ENCODE measurements around the gene GNAQ.

DNA sequence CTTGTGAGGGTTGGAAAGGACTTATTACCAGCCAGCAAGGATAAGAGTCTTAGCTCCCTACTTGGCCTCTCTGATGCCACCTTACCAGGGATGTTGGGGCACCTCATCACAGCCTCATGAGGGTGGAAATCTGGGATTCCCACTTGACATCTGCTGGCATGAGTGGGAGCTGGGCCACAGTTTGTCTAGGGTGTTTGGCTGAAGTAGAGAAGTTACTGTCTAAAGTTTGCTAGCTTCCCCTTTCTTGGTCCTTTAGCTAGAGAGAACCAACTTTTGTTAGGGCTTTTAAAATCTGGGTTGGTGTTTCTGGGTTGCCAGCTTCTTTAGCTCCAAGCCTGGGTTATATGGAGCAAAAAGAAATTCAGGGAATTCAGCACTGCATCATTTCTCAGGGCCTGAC is 326.0 kb downstream of the GNAQ start:
- TF ChIP-seq, protein P1, sequence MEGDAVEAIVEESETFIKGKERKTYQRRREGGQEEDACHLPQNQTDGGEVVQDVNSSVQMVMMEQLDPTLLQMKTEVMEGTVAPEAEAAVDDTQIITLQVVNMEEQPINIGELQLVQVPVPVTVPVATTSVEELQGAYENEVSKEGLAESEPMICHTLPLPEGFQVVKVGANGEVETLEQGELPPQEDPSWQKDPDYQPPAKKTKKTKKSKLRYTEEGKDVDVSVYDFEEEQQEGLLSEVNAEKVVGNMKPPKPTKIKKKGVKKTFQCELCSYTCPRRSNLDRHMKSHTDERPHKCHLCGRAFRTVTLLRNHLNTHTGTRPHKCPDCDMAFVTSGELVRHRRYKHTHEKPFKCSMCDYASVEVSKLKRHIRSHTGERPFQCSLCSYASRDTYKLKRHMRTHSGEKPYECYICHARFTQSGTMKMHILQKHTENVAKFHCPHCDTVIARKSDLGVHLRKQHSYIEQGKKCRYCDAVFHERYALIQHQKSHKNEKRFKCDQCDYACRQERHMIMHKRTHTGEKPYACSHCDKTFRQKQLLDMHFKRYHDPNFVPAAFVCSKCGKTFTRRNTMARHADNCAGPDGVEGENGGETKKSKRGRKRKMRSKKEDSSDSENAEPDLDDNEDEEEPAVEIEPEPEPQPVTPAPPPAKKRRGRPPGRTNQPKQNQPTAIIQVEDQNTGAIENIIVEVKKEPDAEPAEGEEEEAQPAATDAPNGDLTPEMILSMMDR (IDR thresholded peaks at IDR 0.05): no peak
- TF ChIP-seq POLR2A (IDR thresholded peaks at IDR 0.05): no peak

Data from testis (tissue), 2 donors.